Astrocyte of the hippocampus (primary cell): ENCODE measurements around the gene CARD6.
"Not testable (repeated sequence)": the region's sequence is repeated elsewhere in the genome, so short reads cannot be mapped to it uniquely, and the experiment has no call there.

ENCODE experiments used
- DNase-seq: peaks from one replicate; pipeline ENCODE4 v3.0.0; 2011; ENCODE audit warnings: low read depth, low spot score

CARD6 gene

GRCh38 chr5:40873286-40873880, 32.2 kb downstream of the CARD6 start:
- DNase-seq: no peak

- DNase-seq: no peak
Measured at GRCh38 chr5:40875958-40876357, 34.8 kb downstream of the CARD6 start.

GRCh38 chr5:40877371-40877988, 36.3 kb downstream of the CARD6 start:
- no peak for DNase-seq

- DNase-seq: peak; percentile 18
Measured at GRCh38 chr5:40879163-40879942, 38.2 kb downstream of the CARD6 start.

GRCh38 chr5:40882291-40882690, 41.1 kb downstream of the CARD6 start:
- DNase-seq: no peak

- not testable (repeated sequence) for DNase-seq
Measured at GRCh38 chr5:40883051-40883450, 41.9 kb downstream of the CARD6 start.

- DNase-seq: not testable (repeated sequence)
Measured at GRCh38 chr5:40895440-40896425, 54.6 kb downstream of the CARD6 start.

- DNase-seq: peak; percentile 80
Measured at GRCh38 chr5:40904205-40904993, 63.2 kb downstream of the CARD6 start.

GRCh38 chr5:40904994-40905306, 63.8 kb downstream of the CARD6 start:
- DNase-seq: no peak

GRCh38 chr5:40906351-40906751, 65.2 kb downstream of the CARD6 start:
- DNase-seq: peak; percentile 14

- no peak for DNase-seq
Measured at GRCh38 chr5:40909264-40909663, 68.1 kb downstream of the CARD6 start, which contains the start of gene C7. Gene C7, plus strand, starts transcription at chr5:40909497. Its CDS starts 114 bp downstream, at chr5:40909611.

GRCh38 chr5:40909723-40910122, 68.6 kb downstream of the CARD6 start:
- no peak for DNase-seq
